ENCODE results near the gene QTRT2. TPM values are rescaled to one million over a fixed set of nuclear protein-coding genes. Genes with fewer than 3 reads are reported as not detected.

Gene QTRT2
- total and polyA plus RNA-seq, 4 donors = 4.3 to 11.3 (median 5.9) TPM

DNA sequence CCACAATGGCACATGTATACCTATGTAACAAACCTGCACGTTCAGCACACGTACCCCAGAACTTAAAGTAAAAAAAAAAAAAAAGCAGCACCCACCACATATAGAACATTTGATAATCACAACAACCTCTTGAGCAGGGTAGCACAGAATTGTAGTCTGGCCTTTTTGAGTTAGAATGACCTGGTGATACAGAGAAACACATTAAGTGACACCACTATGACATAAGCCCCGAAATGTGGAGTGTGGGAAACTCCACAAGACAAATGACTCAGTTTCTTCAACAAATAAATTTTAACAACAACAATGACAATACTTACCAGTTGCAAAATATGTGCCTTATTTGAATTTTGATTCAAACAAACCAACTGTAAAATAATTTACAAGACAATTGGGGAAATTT lies 76.0 kb downstream of the QTRT2 start (continued):
- TF ChIP-seq REST (IDR thresholded peaks at IDR 0.05) = no peak
- no peak for TF ChIP-seq NR2F2 (IDR thresholded peaks at IDR 0.05)
- TF ChIP-seq EGR1 (IDR thresholded peaks at IDR 0.05; ENCODE audit: low read depth in 2 of 2) = no peak
- no peak for TF ChIP-seq ZBTB33 (IDR thresholded peaks at IDR 0.05)
- TF ChIP-seq ATF3 (IDR thresholded peaks at IDR 0.05) = no peak

DNA sequence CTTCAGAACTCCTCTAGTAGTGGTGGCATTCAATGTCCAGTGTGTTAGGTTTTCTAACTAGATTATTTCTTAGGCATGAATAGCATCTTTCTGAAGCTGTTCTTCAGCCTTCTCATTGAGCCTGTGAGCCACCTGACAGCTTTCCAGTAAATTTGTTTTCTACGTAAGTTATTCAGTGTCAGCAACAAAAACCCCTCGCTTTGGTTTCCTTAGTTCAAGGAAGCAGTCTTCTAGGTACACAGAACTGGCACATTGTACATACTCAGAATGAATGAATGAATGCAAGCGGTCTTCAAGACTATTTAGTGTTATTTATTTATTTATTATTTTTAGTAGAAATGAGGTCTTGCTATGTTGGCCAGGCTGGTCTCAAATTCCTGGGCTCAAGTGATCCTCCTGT lies 77.4 kb downstream of the QTRT2 start:
- no peak for TF ChIP-seq HNF4G (IDR thresholded peaks at IDR 0.05)
- TF ChIP-seq ATF3 (IDR thresholded peaks at IDR 0.05) = no peak
- TF ChIP-seq FOXA1 (IDR thresholded peaks at IDR 0.05) = no peak
- TF ChIP-seq EGR1 (IDR thresholded peaks at IDR 0.05; ENCODE audit: low read depth in 2 of 2) = no peak
- no peak for TF ChIP-seq MAX (IDR thresholded peaks at IDR 0.05)
- no peak for TF ChIP-seq CTCF (IDR thresholded peaks at IDR 0.05; ENCODE audit: low read depth, low read length, missing input control)
- TF ChIP-seq JUND (IDR thresholded peaks at IDR 0.05) = no peak
- TF ChIP-seq TAF1 (conservative IDR thresholded peaks at IDR 0.05) = no peak
- no peak for TF ChIP-seq RAD21 (IDR thresholded peaks at IDR 0.05)
- Histone ChIP-seq H3K27me3 (ENCODE audit: control insufficient read depth in 4 of 4, insufficient read depth in 4 of 4, low read length in 3 of 4) (no peaks in the 10 kb centered on the region), H3K4me1 (ENCODE audit: control insufficient read depth in 4 of 4, insufficient read depth in 4 of 4, low read length in 3 of 4) (no peaks in the 10 kb centered on the region), H3K36me3 (ENCODE audit: control insufficient read depth in 4 of 4, insufficient read depth in 3 of 4, low read depth in 1 of 4, low read length in 3 of 4) (no peaks in the 10 kb centered on the region), H3K27ac (ENCODE audit: low read depth in 1 of 2, low read length in 2 of 2) (no peak overlapping the region), H3K9ac (ENCODE audit: low read depth in 1 of 2, low read length in 2 of 2) (no peak overlapping the region), H3K4me3 (ENCODE audit: low read depth in 1 of 3, low read length in 3 of 3) (no peak overlapping the region), H3K9me3 (ENCODE audit: control insufficient read depth in 4 of 4, low read length in 3 of 4) (no peaks in the 10 kb centered on the region)
- DNase-seq (ENCODE audit: low spot score) = no peak
- WGBS = 91% methylated on average over 3 of the region's 3 CpGs

Other genes with a start within 250 kb of the QTRT2 start
- gene GRAMD1C, start 217.9 kb upstream of the QTRT2 start, total RNA-seq = 10 to 100 TPM in 1 of 2 donors, 1 to 10 TPM in 1; 2.3 to 17.0 TPM
- gene GRAMD1C, start 217.9 kb upstream of the QTRT2 start, polyA plus RNA-seq = 1 to 10 TPM; 4.6 to 7.9 TPM
- 10 to 100 TPM in 1 of 2 donors, 1 to 10 TPM in 1; 2.3 to 16.2 TPM for gene ZDHHC23, start 108.7 kb upstream of the QTRT2 start, total RNA-seq
- 1 to 10 TPM; 2.5 to 5.7 TPM for gene ZDHHC23, start 108.7 kb upstream of the QTRT2 start, polyA plus RNA-seq
- gene CCDC191, start 211 bp upstream of the QTRT2 start, total RNA-seq = 1 to 10 TPM in 1 of 2 donors, under 1 TPM in 1; 0.79 to 1.0 TPM
- under 1 TPM; 0.31 to 0.81 TPM for gene CCDC191, start 211 bp upstream of the QTRT2 start, polyA plus RNA-seq
- not detected for gene DRD3, start 122.3 kb downstream of the QTRT2 start, total RNA-seq
- gene DRD3, start 122.3 kb downstream of the QTRT2 start, polyA plus RNA-seq = not detected
- gene ZNF80, start 180.8 kb downstream of the QTRT2 start, total RNA-seq = not detected
- under 1 TPM in 1 of 2 donors, not detected in 1; 0.06 TPM for gene ZNF80, start 180.8 kb downstream of the QTRT2 start, polyA plus RNA-seq
- gene TIGIT, start 237.3 kb downstream of the QTRT2 start, total RNA-seq = under 1 TPM; 0.51 to 0.92 TPM
- under 1 TPM; 0.06 to 0.24 TPM for gene TIGIT, start 237.3 kb downstream of the QTRT2 start, polyA plus RNA-seq